HG03442 (cell line): ENCODE data around the gene YKT6.

Experiments used
- ATAC-seq: cut with Tn5 transposase; IDR thresholded peaks from one replicate; pipeline ENCODE4 v1.9.1; 2021; ENCODE audit warnings: mild to moderate bottlenecking, moderate library complexity; ENCODE audit not compliant: unreplicated experiment

YKT6 gene

DNA sequence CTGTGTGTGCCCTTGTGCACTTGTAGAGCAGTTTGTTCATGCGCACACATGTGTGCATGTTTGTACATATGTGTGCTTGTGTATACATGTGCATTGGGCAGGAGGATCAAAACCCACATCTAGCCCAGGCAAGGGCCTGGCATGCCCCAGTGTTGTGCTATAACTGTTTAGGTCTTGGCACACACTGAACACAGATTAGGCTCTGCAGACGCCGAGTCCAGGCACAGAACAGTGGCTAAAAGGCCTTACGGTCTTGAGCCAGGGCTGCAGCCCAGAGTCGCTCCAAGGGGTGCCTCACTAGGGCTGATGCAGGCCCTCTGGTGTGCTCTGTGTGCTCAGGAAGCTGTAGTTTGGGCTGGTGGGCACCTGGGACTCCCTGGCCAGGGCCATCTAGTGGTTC lies 55.7 kb downstream of the YKT6 start:
- no peak for ATAC-seq

DNA sequence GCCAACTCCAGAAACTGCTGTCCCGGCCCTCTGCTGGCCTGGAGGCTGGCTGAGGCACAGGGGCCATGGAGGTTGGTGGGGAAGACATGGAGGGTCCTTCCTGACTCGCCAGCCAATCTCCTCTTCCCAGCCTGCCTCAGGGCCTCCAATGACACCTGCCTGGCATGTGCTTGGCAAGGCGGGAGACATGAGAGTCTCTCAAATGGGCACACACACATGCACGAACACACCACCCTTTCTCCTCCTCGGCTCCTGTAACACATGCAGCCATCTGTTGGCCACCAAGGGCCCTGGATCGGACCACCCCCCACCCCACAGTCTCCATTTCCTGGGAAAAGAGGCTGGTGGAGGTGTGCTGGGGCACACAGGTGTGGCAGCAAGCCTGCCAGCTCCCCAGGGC lies 56.4 kb downstream of the YKT6 start:
- ATAC-seq, result no peak

DNA sequence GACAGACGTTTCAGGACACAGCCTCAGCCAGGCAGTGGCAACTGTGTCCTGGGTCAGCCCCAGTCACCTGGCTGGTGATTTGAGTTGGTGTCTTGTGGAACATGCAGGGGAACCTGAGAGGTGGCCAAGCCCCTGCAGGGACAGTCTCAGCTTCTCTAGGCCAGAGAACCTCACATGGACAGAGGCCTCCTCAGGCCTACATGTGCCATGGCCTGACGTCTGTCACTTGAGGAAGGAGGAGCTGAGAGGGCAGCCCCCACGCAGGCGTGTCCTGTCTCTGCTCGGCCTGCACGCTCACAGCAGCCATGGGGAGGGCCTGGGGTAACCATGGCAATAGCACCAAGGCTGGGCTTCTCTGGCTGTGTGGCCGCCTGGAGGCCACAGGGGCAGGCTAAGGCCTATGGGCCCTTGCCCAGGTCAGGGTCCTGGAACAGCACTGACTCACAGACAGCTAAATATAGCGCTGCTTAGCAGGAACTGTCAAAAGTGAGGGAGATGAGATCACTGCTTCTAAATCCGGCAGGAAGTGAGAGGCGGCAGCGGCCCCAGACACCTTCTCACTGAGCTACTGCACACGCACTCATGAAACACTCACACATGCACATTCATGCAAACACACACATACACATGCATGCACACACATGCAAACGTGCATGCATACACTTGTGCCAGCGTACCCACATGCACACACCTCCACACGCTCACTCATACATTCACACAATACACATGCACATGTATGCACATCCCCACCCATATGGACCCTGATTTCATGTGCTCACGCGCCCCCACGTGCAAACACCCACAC lies 57.0 kb downstream of the YKT6 start:
- ATAC-seq, result peak; percentile 93

DNA sequence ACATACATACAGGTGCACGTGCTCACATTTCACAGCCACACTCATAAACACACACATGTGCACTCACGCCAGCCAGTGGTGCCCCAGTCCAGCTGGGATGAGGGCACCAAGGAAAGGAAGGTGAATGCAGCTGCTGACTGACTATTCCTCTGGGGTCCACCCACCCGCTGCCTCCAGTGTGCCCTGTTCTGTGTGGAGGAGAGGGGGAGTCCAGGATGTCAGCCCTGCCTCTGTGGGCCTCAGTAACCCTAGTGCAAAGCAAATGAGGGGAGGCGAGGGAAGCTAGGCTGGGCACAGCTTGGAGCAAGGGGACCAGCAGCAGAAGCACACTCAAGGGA lies 57.6 kb downstream of the YKT6 start:
- no peak for ATAC-seq

DNA sequence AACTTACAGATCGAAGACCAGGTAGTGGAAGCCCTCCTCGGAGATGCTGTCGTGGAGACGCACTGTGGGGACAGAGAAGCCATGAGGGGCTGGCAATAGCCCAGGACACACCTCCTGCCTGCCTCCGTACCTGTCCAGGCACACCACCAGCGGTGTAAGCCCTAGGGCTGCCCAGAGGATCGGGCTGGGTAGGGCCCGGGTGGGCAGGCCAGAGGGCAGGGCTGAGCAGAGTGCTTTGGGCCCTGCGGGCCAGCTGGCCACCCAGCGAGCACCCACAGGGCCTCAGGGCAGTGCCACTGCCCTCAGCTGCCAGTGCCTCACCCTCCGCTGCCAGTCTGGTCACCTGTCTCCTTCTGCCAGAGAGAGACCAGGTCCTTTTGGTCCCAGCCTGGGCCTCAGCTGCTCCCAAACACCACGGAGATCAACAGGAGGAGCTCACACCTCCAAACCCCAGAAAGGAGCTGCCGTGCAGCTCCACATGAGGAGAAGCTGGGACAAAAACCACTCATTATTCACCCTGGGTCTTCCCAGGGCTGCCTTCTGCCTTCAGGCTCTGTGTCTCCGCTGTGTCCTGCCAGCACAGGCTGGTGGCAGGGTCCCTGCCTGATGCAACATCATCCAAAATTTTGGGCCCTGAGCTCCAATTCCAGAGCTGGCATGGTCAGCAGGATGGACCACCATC lies 58.2 kb downstream of the YKT6 start:
- ATAC-seq, result no peak

DNA sequence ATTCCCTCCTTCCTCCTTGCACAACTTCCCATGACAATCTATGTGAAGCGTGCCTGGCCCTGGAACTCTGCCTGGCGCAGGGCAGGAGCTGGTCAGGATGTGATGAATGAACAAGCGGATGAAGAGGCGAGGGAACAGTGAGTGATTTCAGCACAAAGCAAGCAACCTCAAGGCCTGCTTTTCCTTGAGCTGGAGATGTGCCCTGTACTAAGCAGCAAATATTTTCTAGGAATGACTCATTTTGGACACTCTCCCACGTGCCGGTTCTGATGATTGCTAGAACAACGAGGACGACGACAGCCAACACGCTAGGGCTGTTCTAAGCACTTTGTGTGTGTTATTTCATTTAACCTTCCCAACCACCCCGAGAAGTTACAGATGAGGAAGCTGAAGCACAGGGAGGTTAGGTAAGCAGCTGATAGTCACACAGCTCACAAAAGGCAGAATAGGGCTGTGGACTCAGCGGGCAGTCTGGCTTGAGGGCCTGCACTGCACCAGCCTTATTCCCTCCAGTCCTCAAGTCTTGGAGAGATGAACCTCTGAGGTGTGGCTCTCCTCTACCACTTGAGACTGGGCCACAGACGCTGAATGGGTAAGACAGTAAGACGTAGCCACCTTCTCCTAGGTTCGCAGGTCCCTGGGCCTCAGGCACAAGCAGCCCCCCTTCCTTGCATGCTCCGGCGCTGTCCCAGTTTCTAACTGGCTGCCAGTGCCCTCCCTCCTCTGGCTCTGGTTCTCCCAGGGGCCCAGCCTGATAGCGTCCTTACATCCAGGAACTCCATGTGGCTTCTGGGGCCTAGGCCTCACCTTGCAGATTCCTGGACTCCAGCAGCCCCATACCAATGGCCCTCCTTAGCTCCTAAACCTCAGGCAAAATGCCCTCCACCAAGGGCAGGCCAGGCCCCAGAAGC lies 59.0 kb downstream of the YKT6 start:
- ATAC-seq, result no peak

DNA sequence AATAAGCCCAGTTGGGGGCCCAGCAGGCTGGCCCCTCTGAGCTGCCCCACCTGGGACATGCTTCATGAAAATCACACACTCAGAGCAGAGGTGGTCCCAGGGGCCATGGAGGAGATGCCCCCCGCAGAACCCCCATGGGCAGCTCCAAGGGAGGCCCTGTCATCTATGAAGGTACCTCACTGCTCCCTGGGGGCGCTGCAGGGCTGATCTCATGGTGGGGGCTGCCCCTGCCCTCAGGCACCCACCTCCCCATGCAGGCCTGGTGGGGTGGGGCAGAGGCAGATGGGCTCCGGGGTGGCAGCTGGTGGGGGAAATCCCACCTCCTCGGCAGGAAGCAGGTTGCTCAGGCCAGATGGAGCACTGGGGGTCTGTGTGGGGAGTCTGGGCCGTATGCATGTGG lies 60.5 kb downstream of the YKT6 start:
- ATAC-seq, result no peak

DNA sequence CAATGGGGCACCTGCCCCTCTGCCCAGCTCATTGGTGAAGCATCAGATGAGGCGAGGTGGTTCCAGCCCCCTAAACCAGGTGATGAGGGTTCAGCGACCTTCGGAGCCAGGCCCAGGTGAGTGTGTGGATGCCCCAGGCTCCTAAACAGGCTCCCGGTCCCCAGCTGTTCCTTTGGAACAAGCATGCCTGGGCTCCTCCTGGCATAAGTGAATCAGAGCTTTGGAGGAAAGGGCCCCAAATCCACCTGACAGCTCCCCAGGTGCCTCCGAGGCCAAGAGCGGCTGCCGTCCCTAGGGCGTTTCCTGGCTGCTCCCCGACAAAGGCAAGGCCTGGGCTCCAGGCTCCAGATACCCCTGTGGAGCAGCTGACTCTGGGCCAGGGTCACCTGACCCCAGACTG lies 61.3 kb downstream of the YKT6 start:
- no peak for ATAC-seq

DNA sequence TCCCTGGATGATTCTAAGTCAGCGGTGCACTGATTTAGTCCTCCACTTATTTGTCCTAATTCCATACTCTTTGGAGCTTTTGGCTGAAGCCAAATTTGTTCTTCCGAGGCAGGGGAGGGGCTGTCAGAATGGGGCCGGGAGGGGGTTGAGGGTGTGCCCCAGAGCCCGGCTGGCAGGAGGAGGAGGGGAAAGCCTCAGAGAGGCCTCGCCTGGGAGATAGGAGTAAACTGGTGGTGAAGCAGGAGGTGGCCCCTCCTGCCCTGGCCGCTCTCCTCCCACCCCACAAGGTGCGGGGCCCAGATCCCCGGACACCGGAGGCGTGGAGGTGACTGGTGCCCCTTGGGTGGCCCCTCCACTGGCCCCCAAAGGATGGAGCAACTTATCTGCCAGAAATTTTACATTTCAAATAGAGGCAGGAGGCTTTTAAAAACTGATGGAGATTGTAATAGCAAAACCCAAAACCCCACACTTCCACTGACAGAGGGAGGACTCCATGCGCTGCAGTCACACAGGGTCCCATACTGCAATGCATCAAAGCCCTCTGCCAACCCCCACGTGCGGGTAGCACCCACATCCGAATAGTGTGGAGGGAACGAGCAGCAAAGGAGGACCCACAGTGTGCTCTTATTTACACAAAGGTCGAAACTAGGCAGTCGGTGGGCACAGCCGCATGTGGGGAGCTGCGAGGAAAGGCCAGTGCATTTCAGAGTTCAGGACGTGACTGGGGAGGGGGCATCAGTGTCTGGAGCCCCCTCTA lies 62.7 kb downstream of the YKT6 start:
- ATAC-seq, result no peak
